ENCODE results near the gene CRTC3. TPM values are rescaled to one million over a fixed set of nuclear protein-coding genes. Genes with fewer than 3 reads are reported as not detected.

Gene CRTC3
- total RNA-seq, 1 donor from 2014 or later = 49.0 TPM

DNA sequence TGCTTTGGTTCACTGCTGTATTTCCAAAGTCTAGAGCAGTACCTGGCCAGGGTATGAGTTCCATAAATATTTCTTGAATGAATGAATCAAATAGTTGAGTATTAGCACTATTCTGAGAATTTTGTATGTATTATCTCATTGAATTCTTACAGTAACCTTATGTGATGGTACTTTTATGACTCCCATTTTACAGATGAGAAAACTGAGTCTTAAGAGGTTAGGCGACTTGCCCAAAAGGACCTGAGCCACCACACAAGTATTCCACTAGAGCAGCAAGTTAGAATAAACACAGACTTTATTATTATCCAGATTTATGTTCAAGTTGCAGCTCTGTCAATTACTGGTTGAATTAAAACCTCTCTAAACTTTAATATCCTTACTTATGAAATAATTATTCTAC lies 29.4 kb downstream of the CRTC3 start:
- no peak for DNase-seq
- no peaks in the 10 kb centered on the region for H3K36me3 ChIP-seq
- peaks cover 74% of the 10 kb centered on the region for H3K4me1 ChIP-seq
- no peak overlapping the region for H3K4me3 ChIP-seq
- ATAC-seq = no peak
- TF ChIP-seq, protein P1, sequence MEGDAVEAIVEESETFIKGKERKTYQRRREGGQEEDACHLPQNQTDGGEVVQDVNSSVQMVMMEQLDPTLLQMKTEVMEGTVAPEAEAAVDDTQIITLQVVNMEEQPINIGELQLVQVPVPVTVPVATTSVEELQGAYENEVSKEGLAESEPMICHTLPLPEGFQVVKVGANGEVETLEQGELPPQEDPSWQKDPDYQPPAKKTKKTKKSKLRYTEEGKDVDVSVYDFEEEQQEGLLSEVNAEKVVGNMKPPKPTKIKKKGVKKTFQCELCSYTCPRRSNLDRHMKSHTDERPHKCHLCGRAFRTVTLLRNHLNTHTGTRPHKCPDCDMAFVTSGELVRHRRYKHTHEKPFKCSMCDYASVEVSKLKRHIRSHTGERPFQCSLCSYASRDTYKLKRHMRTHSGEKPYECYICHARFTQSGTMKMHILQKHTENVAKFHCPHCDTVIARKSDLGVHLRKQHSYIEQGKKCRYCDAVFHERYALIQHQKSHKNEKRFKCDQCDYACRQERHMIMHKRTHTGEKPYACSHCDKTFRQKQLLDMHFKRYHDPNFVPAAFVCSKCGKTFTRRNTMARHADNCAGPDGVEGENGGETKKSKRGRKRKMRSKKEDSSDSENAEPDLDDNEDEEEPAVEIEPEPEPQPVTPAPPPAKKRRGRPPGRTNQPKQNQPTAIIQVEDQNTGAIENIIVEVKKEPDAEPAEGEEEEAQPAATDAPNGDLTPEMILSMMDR (IDR thresholded peaks at IDR 0.05) = no peak
- peak overlapping the region; percentile 75 for H3K27ac ChIP-seq
- intact Hi-C loops (cut with DNase I) = no loop called here
- no peaks in the 10 kb centered on the region for H3K9me3 ChIP-seq
- H3K27me3 ChIP-seq = no peaks in the 10 kb centered on the region

DNA sequence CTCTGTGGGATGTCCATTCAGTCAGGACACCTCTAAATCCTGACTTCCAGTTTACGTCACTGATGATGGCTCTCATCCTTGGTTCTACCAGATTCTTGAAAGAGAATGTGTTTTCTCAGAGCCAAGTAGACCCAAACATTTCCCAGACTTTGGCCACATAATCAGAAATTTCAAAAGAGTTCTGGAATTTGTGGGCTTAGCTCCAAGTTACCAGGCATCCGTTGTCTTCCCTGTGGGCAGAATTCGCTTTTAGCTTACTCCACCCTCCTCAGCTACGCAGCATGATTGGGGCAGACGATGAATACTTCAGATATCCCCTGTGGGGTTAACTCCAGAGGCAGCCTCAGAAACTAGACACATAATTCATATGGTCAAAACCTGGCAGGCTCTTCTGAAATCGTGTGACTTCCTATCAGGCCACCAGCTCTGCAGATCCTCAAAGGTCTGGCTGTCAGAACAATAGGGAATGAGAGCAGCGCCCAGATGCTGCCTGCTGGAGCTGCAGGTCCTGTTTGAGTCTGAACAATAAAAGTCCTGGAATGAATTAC lies 30.6 kb downstream of the CRTC3 start:
- Histone ChIP-seq H3K9me3 (no peaks in the 10 kb centered on the region), H3K4me1 (peaks cover 79% of the 10 kb centered on the region), H3K27me3 (no peaks in the 10 kb centered on the region), H3K36me3 (no peaks in the 10 kb centered on the region), H3K4me3 (no peak overlapping the region), H3K27ac (peak overlapping the region; percentile 75)
- ATAC-seq = peak; percentile 59
- intact Hi-C loops (cut with DNase I) = no loop called here
- no peak for DNase-seq
- TF ChIP-seq, protein P1 (IDR thresholded peaks at IDR 0.05) = no peak

DNA sequence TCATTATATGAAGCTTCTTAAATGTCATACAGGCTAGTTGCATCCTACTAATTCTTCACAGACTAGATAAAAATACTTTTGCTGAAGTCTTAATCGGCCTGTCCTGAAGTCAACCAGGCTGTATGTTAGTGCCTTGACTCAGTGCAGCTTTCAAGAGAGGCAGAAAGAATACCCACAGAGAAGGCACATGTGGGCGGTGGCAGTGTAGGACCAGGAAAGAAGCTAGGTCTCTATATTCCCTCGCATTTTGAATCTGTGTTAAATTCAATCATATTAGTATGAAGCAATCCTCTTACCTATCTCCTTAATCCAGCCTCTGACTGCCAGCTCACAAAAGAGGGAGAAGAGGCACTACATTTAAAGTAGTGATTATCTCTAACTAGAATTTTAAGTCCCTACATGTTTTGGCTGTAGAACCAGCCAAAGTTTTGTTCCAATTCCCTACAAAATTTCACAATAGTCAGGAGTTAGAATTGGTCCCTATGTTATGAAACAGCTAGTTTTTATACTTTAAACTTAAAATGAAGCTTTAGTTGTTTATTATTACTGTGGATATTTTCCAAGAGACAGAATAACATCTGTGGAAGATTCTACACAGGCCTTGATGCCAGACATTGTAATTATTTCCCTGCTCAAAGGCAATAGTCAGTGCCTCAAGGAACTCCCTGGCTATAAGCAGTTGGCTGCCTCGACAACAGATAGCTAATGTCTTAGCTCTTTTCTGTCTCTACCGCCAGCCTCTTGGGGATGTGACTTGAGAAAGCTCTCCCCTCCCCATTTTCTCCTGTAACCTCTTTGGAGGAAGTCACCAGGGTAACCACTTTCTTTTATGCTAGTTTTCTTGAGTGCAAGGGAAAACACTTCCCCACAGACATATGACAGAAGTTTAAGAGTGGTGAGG lies 31.9 kb downstream of the CRTC3 start:
- Histone ChIP-seq H3K4me3 (no peak overlapping the region), H3K9me3 (no peaks in the 10 kb centered on the region), H3K27me3 (no peaks in the 10 kb centered on the region), H3K4me1 (peaks cover 86% of the 10 kb centered on the region), H3K27ac (peak overlapping the region; percentile 68), H3K36me3 (no peaks in the 10 kb centered on the region)
- no peak for DNase-seq
- TF ChIP-seq, protein P1 (IDR thresholded peaks at IDR 0.05) = no peak
- intact Hi-C loops (cut with DNase I) = no loop called here
- no peak for ATAC-seq

- DNase-seq (no peak), ATAC-seq (no peak)
- peaks cover 83% of the 10 kb centered on the region for H3K4me1 ChIP-seq
- no peak overlapping the region for H3K4me3 ChIP-seq
- peak overlapping the region; percentile 68 for H3K27ac ChIP-seq
- H3K36me3 ChIP-seq = no peaks in the 10 kb centered on the region
- intact Hi-C loops (cut with DNase I) = no loop called here
- no peaks in the 10 kb centered on the region for H3K27me3 ChIP-seq
- TF ChIP-seq, protein P1 (IDR thresholded peaks at IDR 0.05) = no peak
- H3K9me3 ChIP-seq = no peaks in the 10 kb centered on the region
Observed at GRCh38 chr15:90562669-90563068, 32.9 kb downstream of the CRTC3 start.

DNA sequence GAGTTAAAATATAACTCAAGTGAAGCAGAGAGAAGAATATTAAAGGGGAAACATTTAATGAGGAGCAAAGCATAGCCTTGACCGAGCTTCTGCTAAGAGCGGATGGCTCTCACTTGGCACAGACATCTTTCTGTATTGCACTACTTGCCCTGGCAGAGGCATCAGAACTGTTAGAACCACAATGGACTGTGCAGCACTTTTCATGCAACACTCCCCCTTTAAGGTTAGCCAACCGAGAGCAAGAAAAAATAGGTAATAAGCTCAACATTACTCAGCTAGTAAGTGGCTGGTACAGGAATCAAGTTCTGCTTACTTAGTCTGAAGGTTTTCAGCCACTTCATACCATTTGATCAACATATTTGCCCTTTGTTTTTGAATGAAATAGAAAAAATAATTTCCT lies 33.7 kb downstream of the CRTC3 start:
- Histone ChIP-seq H3K36me3 (no peaks in the 10 kb centered on the region), H3K4me1 (peaks cover 75% of the 10 kb centered on the region), H3K27me3 (no peaks in the 10 kb centered on the region), H3K9me3 (no peaks in the 10 kb centered on the region), H3K4me3 (no peak overlapping the region), H3K27ac (peak overlapping the region; percentile 68)
- TF ChIP-seq, protein P1 (IDR thresholded peaks at IDR 0.05) = no peak
- ATAC-seq (peak; percentile 41), DNase-seq (no peak)
- intact Hi-C loops (cut with DNase I) = no loop called here
